HepG2 (cell line): ENCODE data around the gene FAM168A. TPM values are rescaled to one million over a fixed set of nuclear protein-coding genes. Genes with fewer than 3 reads are reported as not detected.

Experiments
- BATF2 ChIP-seq: sonication (generic); formaldehyde crosslinking; IDR thresholded peaks from 2 replicates; pipeline ENCODE4 v1.8.0; 2022; ENCODE audit warnings: mild to moderate bottlenecking, missing genetic modification reagents, moderate library complexity
- BCL6 ChIP-seq: IDR thresholded peaks from 2 replicates; pipeline ENCODE4 v1.6.1; 2016; ENCODE audit warnings: missing genetic modification reagents, missing compliant biosample characterization
- CENPT ChIP-seq: sonication (generic); formaldehyde crosslinking; IDR thresholded peaks from 2 replicates; pipeline ENCODE4 v1.8.0; 2022; ENCODE audit warnings: low read depth, mild to moderate bottlenecking, moderate library complexity, missing genetic modification reagents
- DNMT1 ChIP-seq: sonication (generic); formaldehyde crosslinking; IDR thresholded peaks from 2 replicates; pipeline ENCODE4 v1.5.1; 2020; ENCODE audit warnings: mild to moderate bottlenecking, missing genetic modification reagents
- ELF4 ChIP-seq: sonication (generic); formaldehyde crosslinking; IDR thresholded peaks from 2 replicates; pipeline ENCODE4 v1.5.0; 2020; ENCODE audit warnings: missing genetic modification reagents, mild to moderate bottlenecking, moderate library complexity, borderline replicate concordance
- IKZF4 ChIP-seq: sonication (generic); formaldehyde crosslinking; IDR thresholded peaks from 2 replicates; pipeline ENCODE4 v1.5.1; 2020; ENCODE audit warnings: borderline replicate concordance, mild to moderate bottlenecking, low read depth, missing genetic modification reagents; ENCODE audit errors: not compliant biosample characterization
- NAIF1 ChIP-seq: sonication (generic); formaldehyde crosslinking; IDR thresholded peaks from 2 replicates; pipeline ENCODE4 v1.5.0; 2020; ENCODE audit warnings: mild to moderate bottlenecking, missing genetic modification reagents, borderline replicate concordance
- NR2C2 ChIP-seq: sonication (generic); formaldehyde crosslinking; IDR thresholded peaks from 2 replicates; pipeline ENCODE4 v1.4.0; 2020; ENCODE audit warnings: missing genetic modification reagents, mild to moderate bottlenecking, moderate library complexity, borderline replicate concordance
- PAX8 ChIP-seq: sonication (generic); formaldehyde crosslinking; IDR thresholded peaks from 2 replicates; pipeline ENCODE4 v1.8.0; 2022; ENCODE audit warnings: mild to moderate bottlenecking, missing genetic modification reagents, borderline replicate concordance
- POGK ChIP-seq: sonication (generic); formaldehyde crosslinking; conservative IDR thresholded peaks from 2 replicates; pipeline ENCODE4 v1.8.0; 2022; ENCODE audit warnings: mild to moderate bottlenecking, moderate library complexity, missing genetic modification reagents
- PRMT3 ChIP-seq: sonication (generic); formaldehyde crosslinking; IDR thresholded peaks from 2 replicates; pipeline ENCODE4 v1.8.1; 2022; ENCODE audit warnings: low read depth, mild to moderate bottlenecking, moderate library complexity, missing genetic modification reagents, borderline replicate concordance
- SMAD3 ChIP-seq: sonication (generic); formaldehyde crosslinking; IDR thresholded peaks from 2 replicates; pipeline ENCODE4 v1.4.0; 2020; ENCODE audit warnings: missing genetic modification reagents
- SOX6 ChIP-seq, 2 experiments: fragments of 450-650 bp in 1 of 2; sonication (generic) in 1 of 2; formaldehyde crosslinking in 1 of 2; IDR thresholded peaks; 2 replicates each; pipeline versions ENCODE4 v1.4.0 to v1.6.1; 2017 to 2020; ENCODE audit warnings: antibody characterized with exemption in 1 of 2, mild to moderate bottlenecking in 1 of 2, missing genetic modification reagents in 1 of 2
- STAT6 ChIP-seq: sonication (generic); formaldehyde crosslinking; IDR thresholded peaks from 2 replicates; pipeline ENCODE4 v1.4.0; 2020; ENCODE audit warnings: missing genetic modification reagents, mild to moderate bottlenecking, borderline replicate concordance
- ZBTB20 ChIP-seq: sonication (generic); formaldehyde crosslinking; IDR thresholded peaks from 2 replicates; pipeline ENCODE4 v1.8.1; 2023; ENCODE audit warnings: missing genetic modification reagents, low read depth, mild to moderate bottlenecking, borderline replicate concordance
- ZBTB33 ChIP-seq: sonication (generic); formaldehyde crosslinking; IDR thresholded peaks from 2 replicates; pipeline ENCODE4 v1.4.0; 2020; ENCODE audit warnings: missing genetic modification reagents
- ZKSCAN1 ChIP-seq: fragments of 150-350 bp; IDR thresholded peaks from 2 replicates; pipeline ENCODE4 v1.6.1; 2014; ENCODE audit warnings: low read length
- ZKSCAN5 ChIP-seq: sonication (generic); formaldehyde crosslinking; IDR thresholded peaks from 2 replicates; pipeline ENCODE4 v1.5.1; 2020; ENCODE audit warnings: mild to moderate bottlenecking, missing genetic modification reagents
- ZNF17 ChIP-seq: sonication (generic); formaldehyde crosslinking; IDR thresholded peaks from 2 replicates; pipeline ENCODE4 v1.5.0; 2020; ENCODE audit warnings: mild to moderate bottlenecking, missing genetic modification reagents
- polyA plus RNA-seq, 8 experiments: library from polyadenylated mRNA; depleted of rRNA in 3 of 8; stranded (reverse) in 7 of 8; unstranded in 1 of 8; fragments of >200 nt; fragmentation: Illumina TruSeq in 4 of 8; extraction: Trizol in 4 of 8; gene quantifications; 2 replicates each; pipeline versions ENCODE4 v1.2.1 to v1.2.3, GENCODE V29; 2011 to 2016; ENCODE audit warnings: low read depth in 4 of 8, missing spikeins in 1 of 8, mixed read lengths in 1 of 8; ENCODE audit not compliant: insufficient read depth in 1 of 8
- total RNA-seq, 5 experiments: library from RNA; depleted of rRNA; stranded (reverse); fragments of >200 nt; fragmentation: Illumina TruSeq; extraction: Trizol; gene quantifications; 2 replicates each; pipeline ENCODE4 v1.2.3, GENCODE V29; 2016; ENCODE audit warnings: low read depth in 1 of 5

Gene FAM168A
- total and polyA plus RNA-seq, 2 of the 13 experiments (the other 11 are each of a cell fraction or from before 2014, with no cell fraction given): 13.9 to 15.8 TPM

GRCh38 chr11:73554671-73555320 is 43.1 kb downstream of the FAM168A start (continued):
- TF ChIP-seq CENPT (CRISPR knock-in tag) (no peak), ELF4 (no peak), DNMT1 (CRISPR knock-in tag) (no peak), NAIF1 (CRISPR knock-in tag) (no peak), SOX6 (IDR thresholded peaks at IDR 0.05) (no peak), SOX6 (CRISPR knock-in tag; IDR thresholded peaks at IDR 0.05) (peak; percentile 57), PAX8 (CRISPR knock-in tag) (no peak), PRMT3 (no peak), SMAD3 (CRISPR knock-in tag) (peak; percentile 22; the same call in 1 of the 2 replicates), ZBTB20 (CRISPR knock-in tag) (no peak), ZNF17 (CRISPR knock-in tag) (no peak), NR2C2 (no peak; the same call in 1 of the 2 replicates), POGK (no peak), IKZF4 (CRISPR knock-in tag) (no peak), ZKSCAN1 (no peak), ZBTB33 (CRISPR knock-in tag) (no peak), BCL6 (CRISPR knock-in tag) (peak; percentile 97), ZKSCAN5 (CRISPR knock-in tag) (no peak), STAT6 (CRISPR knock-in tag) (no peak), BATF2 (CRISPR knock-in tag) (no peak)
